HepG2 (cell line): Measurements from ENCODE around the gene GTF3A. TPM values are rescaled to one million over a fixed set of nuclear protein-coding genes. Genes with fewer than 3 reads are reported as not detected.

ENCODE experiments used
- FOXK1 ChIP-seq: sonication (generic); formaldehyde crosslinking; IDR thresholded peaks from 2 replicates; pipeline ENCODE4 v1.4.0; 2020; ENCODE audit warnings: low read depth, missing genetic modification reagents, borderline replicate concordance
- GFI1 ChIP-seq: sonication (generic); formaldehyde crosslinking; IDR thresholded peaks from 2 replicates; pipeline ENCODE4 v1.5.0; 2020; ENCODE audit warnings: missing genetic modification reagents, mild to moderate bottlenecking, borderline replicate concordance
- HOXA7 ChIP-seq: sonication (generic); formaldehyde crosslinking; IDR thresholded peaks from 2 replicates; pipeline ENCODE4 v1.8.1; 2022; ENCODE audit warnings: mild to moderate bottlenecking, missing genetic modification reagents, moderate library complexity
- NFYB ChIP-seq: sonication (generic); formaldehyde crosslinking; IDR thresholded peaks from 2 replicates; pipeline ENCODE4 v1.4.0; 2020; ENCODE audit warnings: missing genetic modification reagents
- REL ChIP-seq: sonication (generic); formaldehyde crosslinking; conservative IDR thresholded peaks from 2 replicates; pipeline ENCODE4 v1.8.0; 2022; ENCODE audit warnings: mild to moderate bottlenecking, missing genetic modification reagents, moderate library complexity
- RXRB ChIP-seq: IDR thresholded peaks from 2 replicates; pipeline ENCODE4 v1.6.1; 2016; ENCODE audit warnings: borderline replicate concordance, missing genetic modification reagents, missing compliant biosample characterization
- SP1 ChIP-seq, 2 experiments: fragments of 450-650 bp in 1 of 2; sonication (generic) in 1 of 2; formaldehyde crosslinking in 1 of 2; IDR thresholded peaks; 2 replicates each; pipeline versions ENCODE4 v1.4.0 to v1.6.1; 2016 to 2020; ENCODE audit warnings: missing genetic modification reagents in 1 of 2
- TBX2 ChIP-seq: sonication (generic); formaldehyde crosslinking; IDR thresholded peaks from 2 replicates; pipeline ENCODE4 v1.5.0; 2020; ENCODE audit warnings: missing genetic modification reagents, mild to moderate bottlenecking, borderline replicate concordance
- ZNF883 ChIP-seq: sonication (generic); formaldehyde crosslinking; IDR thresholded peaks from 2 replicates; pipeline ENCODE4 v1.5.1; 2020; ENCODE audit warnings: mild to moderate bottlenecking, missing genetic modification reagents; ENCODE audit errors: not compliant biosample characterization
- polyA plus RNA-seq, 8 experiments: library from polyadenylated mRNA; depleted of rRNA in 3 of 8; stranded (reverse) in 7 of 8; unstranded in 1 of 8; fragments of >200 nt; fragmentation: Illumina TruSeq in 4 of 8; extraction: Trizol in 4 of 8; gene quantifications; 2 replicates each; pipeline versions ENCODE4 v1.2.1 to v1.2.3, GENCODE V29; 2011 to 2016; ENCODE audit warnings: low read depth in 4 of 8, missing spikeins in 1 of 8, mixed read lengths in 1 of 8; ENCODE audit not compliant: insufficient read depth in 1 of 8
- total RNA-seq, 5 experiments: library from RNA; depleted of rRNA; stranded (reverse); fragments of >200 nt; fragmentation: Illumina TruSeq; extraction: Trizol; gene quantifications; 2 replicates each; pipeline ENCODE4 v1.2.3, GENCODE V29; 2016; ENCODE audit warnings: low read depth in 1 of 5
- TF ChIP-seq, protein P1 (sequence below): sonication (generic); formaldehyde crosslinking; IDR thresholded peaks from 2 replicates; pipeline ENCODE4 v1.4.0; 2020; ENCODE audit warnings: missing genetic modification reagents, low read depth, mild to moderate bottlenecking, borderline replicate concordance
- TF ChIP-seq, protein P2 (sequence below): sonication (generic); formaldehyde crosslinking; IDR thresholded peaks from 2 replicates; pipeline ENCODE4 v1.8.0; 2023; ENCODE audit warnings: mild to moderate bottlenecking, missing genetic modification reagents
- TF ChIP-seq, protein P3 (sequence below): sonication (generic); formaldehyde crosslinking; IDR thresholded peaks from 2 replicates; pipeline ENCODE4 v1.8.0; 2022; ENCODE audit warnings: mild to moderate bottlenecking, missing genetic modification reagents; ENCODE audit not compliant: insufficient replicate concordance
- TF ChIP-seq, protein P4 (sequence below), 2 experiments: fragments of 450-650 bp in 1 of 2; sonication (generic) in 1 of 2; formaldehyde crosslinking in 1 of 2; IDR thresholded peaks; 2 replicates each; pipeline versions ENCODE4 v1.6.1 to v1.8.0; 2016 to 2022; ENCODE audit warnings: antibody characterized with exemption in 1 of 2, mild to moderate bottlenecking in 1 of 2, missing genetic modification reagents in 1 of 2

The GTF3A gene
- total and polyA plus RNA-seq, 2 of the 13 experiments (the other 11 are each of a cell fraction or from before 2014, with no cell fraction given): 42.1 to 176 TPM

DNA sequence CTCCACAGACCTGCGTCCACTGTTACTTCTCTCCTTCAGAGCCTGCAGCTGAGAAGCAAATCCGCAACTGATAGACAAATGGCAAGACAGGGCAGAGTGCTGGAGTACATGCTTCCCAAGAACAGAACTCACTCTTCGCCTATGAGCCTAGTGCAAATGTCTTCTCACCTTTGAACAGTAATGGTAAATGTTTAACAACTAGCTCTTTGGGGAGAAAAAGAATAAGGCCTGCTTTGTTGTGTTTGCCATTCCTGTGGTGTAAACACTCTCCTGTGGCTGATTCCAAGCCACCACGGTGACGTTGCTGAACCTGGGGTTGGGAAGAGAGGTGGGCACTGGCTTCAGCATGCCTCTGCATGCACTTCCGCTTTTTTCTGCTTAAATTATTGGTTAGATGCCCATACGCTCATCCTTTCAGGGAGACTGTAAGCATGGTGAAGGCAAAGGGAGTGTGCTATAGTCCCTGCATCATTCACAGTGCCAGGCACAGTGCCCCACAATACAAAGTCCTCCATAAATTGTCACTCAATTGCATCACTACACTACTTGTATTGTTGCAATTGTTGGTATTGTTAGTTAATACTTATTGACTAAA lies 28.1 kb upstream of the GTF3A start (continued):
- TF ChIP-seq, protein P1, sequence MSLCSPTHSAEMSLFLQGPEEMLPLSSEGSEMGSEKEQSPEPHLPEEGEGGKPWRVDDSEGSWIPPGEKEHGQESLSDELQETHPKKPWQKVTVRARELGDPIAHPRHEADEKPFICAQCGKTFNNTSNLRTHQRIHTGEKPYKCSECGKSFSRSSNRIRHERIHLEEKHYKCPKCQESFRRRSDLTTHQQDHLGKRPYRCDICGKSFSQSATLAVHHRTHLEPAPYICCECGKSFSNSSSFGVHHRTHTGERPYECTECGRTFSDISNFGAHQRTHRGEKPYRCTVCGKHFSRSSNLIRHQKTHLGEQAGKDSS (CRISPR knock-in tag): no peak
- TF ChIP-seq RXRB (CRISPR knock-in tag) (peak; percentile 59), SP1 (IDR thresholded peaks at IDR 0.05) (no peak), SP1 (CRISPR knock-in tag; IDR thresholded peaks at IDR 0.05) (no peak), REL (no peak), HOXA7 (no peak), TBX2 (CRISPR knock-in tag) (peak; percentile 85), FOXK1 (CRISPR knock-in tag) (peak; percentile 79; the same call in 1 of the 2 replicates), GFI1 (CRISPR knock-in tag) (no peak), NFYB (CRISPR knock-in tag) (no peak), ZNF883 (CRISPR knock-in tag) (no peak)
- TF ChIP-seq, protein P2, sequence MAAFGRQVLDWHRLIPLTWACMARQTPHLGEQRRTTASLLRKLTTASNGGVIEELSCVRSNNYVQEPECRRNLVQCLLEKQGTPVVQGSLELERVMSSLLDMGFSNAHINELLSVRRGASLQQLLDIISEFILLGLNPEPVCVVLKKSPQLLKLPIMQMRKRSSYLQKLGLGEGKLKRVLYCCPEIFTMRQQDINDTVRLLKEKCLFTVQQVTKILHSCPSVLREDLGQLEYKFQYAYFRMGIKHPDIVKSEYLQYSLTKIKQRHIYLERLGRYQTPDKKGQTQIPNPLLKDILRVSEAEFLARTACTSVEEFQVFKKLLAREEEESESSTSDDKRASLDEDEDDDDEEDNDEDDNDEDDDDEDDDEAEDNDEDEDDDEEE (CRISPR knock-in tag): no peak
- TF ChIP-seq, protein P3, sequence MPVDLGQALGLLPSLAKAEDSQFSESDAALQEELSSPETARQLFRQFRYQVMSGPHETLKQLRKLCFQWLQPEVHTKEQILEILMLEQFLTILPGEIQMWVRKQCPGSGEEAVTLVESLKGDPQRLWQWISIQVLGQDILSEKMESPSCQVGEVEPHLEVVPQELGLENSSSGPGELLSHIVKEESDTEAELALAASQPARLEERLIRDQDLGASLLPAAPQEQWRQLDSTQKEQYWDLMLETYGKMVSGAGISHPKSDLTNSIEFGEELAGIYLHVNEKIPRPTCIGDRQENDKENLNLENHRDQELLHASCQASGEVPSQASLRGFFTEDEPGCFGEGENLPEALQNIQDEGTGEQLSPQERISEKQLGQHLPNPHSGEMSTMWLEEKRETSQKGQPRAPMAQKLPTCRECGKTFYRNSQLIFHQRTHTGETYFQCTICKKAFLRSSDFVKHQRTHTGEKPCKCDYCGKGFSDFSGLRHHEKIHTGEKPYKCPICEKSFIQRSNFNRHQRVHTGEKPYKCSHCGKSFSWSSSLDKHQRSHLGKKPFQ (CRISPR knock-in tag): no peak
- TF ChIP-seq, protein P4, sequence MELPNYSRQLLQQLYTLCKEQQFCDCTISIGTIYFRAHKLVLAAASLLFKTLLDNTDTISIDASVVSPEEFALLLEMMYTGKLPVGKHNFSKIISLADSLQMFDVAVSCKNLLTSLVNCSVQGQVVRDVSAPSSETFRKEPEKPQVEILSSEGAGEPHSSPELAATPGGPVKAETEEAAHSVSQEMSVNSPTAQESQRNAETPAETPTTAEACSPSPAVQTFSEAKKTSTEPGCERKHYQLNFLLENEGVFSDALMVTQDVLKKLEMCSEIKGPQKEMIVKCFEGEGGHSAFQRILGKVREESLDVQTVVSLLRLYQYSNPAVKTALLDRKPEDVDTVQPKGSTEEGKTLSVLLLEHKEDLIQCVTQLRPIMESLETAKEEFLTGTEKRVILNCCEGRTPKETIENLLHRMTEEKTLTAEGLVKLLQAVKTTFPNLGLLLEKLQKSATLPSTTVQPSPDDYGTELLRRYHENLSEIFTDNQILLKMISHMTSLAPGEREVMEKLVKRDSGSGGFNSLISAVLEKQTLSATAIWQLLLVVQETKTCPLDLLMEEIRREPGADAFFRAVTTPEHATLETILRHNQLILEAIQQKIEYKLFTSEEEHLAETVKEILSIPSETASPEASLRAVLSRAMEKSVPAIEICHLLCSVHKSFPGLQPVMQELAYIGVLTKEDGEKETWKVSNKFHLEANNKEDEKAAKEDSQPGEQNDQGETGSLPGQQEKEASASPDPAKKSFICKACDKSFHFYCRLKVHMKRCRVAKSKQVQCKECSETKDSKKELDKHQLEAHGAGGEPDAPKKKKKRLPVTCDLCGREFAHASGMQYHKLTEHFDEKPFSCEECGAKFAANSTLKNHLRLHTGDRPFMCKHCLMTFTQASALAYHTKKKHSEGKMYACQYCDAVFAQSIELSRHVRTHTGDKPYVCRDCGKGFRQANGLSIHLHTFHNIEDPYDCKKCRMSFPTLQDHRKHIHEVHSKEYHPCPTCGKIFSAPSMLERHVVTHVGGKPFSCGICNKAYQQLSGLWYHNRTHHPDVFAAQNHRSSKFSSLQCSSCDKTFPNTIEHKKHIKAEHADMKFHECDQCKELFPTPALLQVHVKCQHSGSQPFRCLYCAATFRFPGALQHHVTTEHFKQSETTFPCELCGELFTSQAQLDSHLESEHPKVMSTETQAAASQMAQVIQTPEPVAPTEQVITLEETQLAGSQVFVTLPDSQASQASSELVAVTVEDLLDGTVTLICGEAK (IDR thresholded peaks at IDR 0.05): no peak
- TF ChIP-seq, protein P4 (CRISPR knock-in tag; IDR thresholded peaks at IDR 0.05): no peak
